Measurements from ENCODE around the gene ZNF350. TPM values are rescaled to one million over a fixed set of nuclear protein-coding genes. Genes with fewer than 3 reads are reported as not detected.
"Not testable (repeated sequence)": the region's sequence is repeated elsewhere in the genome, so short reads cannot be mapped to it uniquely, and the experiment has no call there.

The ZNF350 gene
- total and polyA plus RNA-seq, 9 donors = 6.2 to 9.9 (median 7.2) TPM

DNA sequence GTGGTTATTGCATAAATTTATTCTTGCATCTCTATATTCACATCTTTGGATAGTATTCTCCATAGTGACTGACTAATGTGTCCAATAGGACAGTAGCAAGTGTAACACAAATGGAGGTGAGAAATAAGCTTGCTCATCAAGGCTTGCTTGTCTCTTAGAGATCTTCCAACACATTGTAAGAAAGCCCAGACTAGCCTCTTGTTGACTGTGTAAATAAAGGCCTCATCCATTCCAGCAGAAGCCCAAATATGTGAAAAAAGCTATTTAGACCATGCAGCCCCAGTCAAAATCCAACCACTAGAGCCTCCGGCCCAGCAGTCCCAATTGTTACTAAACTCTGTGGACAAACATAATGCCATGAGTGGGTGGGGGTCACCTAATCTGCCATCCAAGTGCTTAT, 24.0 kb upstream of the ZNF350 start:
- no peaks in the 10 kb centered on the region for H3K27me3 ChIP-seq (ENCODE audit: control insufficient read depth, insufficient read depth, low read length)

GRCh38 chr19:52007806-52008557, 21.3 kb upstream of the ZNF350 start, which contains the start of gene ZNF615:
Gene ZNF615, minus strand, starts transcription at chr19:52008211. Its CDS starts 4,500 bp downstream, at chr19:52003711.
- Histone ChIP-seq H3K4me3 (ENCODE audit: low read length) (peak within 1 kb of the TSS; percentile 91), H3K27me3 (ENCODE audit: control insufficient read depth, insufficient read depth, low read length) (no peaks in the 10 kb centered on the region), H3K36me3 (ENCODE audit: control insufficient read depth, insufficient read depth, low read length) (peaks cover 5% of the 10 kb centered on the region), H3K27ac (ENCODE audit: low read length) (peak within 1 kb of the TSS; percentile 79), H3K4me1 (ENCODE audit: control insufficient read depth, insufficient read depth, low read length) (peaks cover 5% of the 10 kb centered on the region), H3K9me3 (replicated peaks; ENCODE audit: control insufficient read depth, low read depth, low read length) (peaks cover 14% of the 10 kb centered on the region)
- peak; percentile 97 for DNase-seq
- whole genome bisulfite sequencing (ENCODE audit: insufficient coverage) = 0% methylated on average over 31 of the region's 44 CpGs

More for the DNA sequence above, 24.0 kb upstream of the ZNF350 start:
- Histone ChIP-seq H3K36me3 (ENCODE audit: control insufficient read depth, insufficient read depth, low read length) (peaks cover 4% of the 10 kb centered on the region), H3K4me3 (ENCODE audit: low read length) (no peak overlapping the region), H3K4me1 (ENCODE audit: control insufficient read depth, insufficient read depth, low read length) (peaks cover 5% of the 10 kb centered on the region), H3K27ac (ENCODE audit: low read length) (no peak overlapping the region), H3K9me3 (replicated peaks; ENCODE audit: control insufficient read depth, low read depth, low read length) (peaks cover 9% of the 10 kb centered on the region)
- no peak for DNase-seq
- WGBS (ENCODE audit: insufficient coverage) = no CpG with 5 or more reads among the region's 1 CpG

GRCh38 chr19:52007451-52007805, 20.8 kb upstream of the ZNF350 start:
- peaks cover 14% of the 10 kb centered on the region for H3K9me3 ChIP-seq (replicated peaks; ENCODE audit: control insufficient read depth, low read depth, low read length)
- H3K4me3 ChIP-seq (ENCODE audit: low read length) = peak overlapping the region; percentile 91
- peaks cover 3% of the 10 kb centered on the region for H3K36me3 ChIP-seq (ENCODE audit: control insufficient read depth, insufficient read depth, low read length)
- no peaks in the 10 kb centered on the region for H3K27me3 ChIP-seq (ENCODE audit: control insufficient read depth, insufficient read depth, low read length)
- WGBS (ENCODE audit: insufficient coverage) = under 1% methylated on average over 9 of the region's 9 CpGs
- peak overlapping the region; percentile 79 for H3K27ac ChIP-seq (ENCODE audit: low read length)
- DNase-seq = no peak
- peaks cover 5% of the 10 kb centered on the region for H3K4me1 ChIP-seq (ENCODE audit: control insufficient read depth, insufficient read depth, low read length)

DNA sequence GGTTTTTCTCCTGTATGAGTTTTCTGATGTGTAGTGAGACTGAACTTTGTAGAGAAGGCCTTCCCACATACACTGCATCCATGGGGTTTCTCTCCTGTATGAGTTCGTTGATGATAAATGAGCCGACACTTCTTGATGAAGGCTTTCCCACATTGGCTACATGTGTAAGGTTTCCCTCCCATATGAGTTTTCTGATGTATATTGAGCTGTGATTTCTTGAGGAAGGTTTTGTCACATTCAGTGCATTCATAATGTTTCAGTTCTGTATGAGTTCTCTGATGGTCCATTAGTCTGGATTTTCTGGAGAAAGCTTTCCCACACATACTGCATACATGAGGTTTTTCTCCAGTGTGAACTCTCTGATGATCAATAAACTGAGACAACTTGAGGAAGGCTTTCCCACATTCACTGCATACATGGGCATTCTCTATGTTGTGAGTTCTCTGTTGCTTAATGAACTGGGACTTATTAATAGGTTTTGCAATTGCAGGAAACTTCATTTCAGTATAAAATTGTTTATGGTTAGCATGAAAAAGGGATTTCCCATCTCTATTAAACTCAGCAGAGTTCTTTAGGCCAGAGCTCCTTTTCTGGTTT, 7.5 kb upstream of the ZNF350 start:
- H3K27me3 ChIP-seq (ENCODE audit: control insufficient read depth, insufficient read depth, low read length) = no peaks in the 10 kb centered on the region
- no peak for DNase-seq
- H3K4me1 ChIP-seq (ENCODE audit: control insufficient read depth, insufficient read depth, low read length) = no peaks in the 10 kb centered on the region
- H3K4me3 ChIP-seq (ENCODE audit: low read length) = no peak overlapping the region
- peaks cover 49% of the 10 kb centered on the region for H3K36me3 ChIP-seq (ENCODE audit: control insufficient read depth, insufficient read depth, low read length)
- H3K9me3 ChIP-seq (replicated peaks; ENCODE audit: control insufficient read depth, low read depth, low read length) = peaks cover 63% of the 10 kb centered on the region
- WGBS (ENCODE audit: insufficient coverage) = no CpG with 5 or more reads among the region's 2 CpGs
- H3K27ac ChIP-seq (ENCODE audit: low read length) = no peak overlapping the region

DNA sequence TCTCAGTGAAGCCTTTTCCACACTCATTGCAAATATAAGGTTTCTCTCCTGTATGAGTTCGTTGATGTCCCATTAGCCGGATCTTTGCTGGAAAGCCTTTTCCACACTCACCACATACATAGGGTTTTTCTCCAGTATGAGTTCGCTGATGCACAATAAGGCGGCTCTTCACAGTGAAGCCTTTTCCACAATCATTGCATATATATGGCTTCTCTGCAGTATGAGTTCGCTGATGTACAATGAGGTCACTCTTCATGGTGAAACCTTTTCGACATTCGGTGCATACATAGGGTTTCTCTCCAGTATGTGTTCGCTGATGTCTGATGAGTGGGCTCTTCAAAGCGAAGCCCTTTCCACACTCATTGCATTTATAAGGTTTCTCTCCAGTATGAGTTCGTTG, 6.8 kb upstream of the ZNF350 start:
- Histone ChIP-seq H3K27me3 (ENCODE audit: control insufficient read depth, insufficient read depth, low read length) (no peaks in the 10 kb centered on the region), H3K4me3 (ENCODE audit: low read length) (no peak overlapping the region), H3K4me1 (ENCODE audit: control insufficient read depth, insufficient read depth, low read length) (no peaks in the 10 kb centered on the region), H3K36me3 (ENCODE audit: control insufficient read depth, insufficient read depth, low read length) (peaks cover 45% of the 10 kb centered on the region), H3K9me3 (replicated peaks; ENCODE audit: control insufficient read depth, low read depth, low read length) (peaks cover 64% of the 10 kb centered on the region), H3K27ac (ENCODE audit: low read length) (no peak overlapping the region)
- no peak for DNase-seq
- 97% methylated on average over 6 of the region's 10 CpGs for WGBS (ENCODE audit: insufficient coverage)

- H3K36me3 ChIP-seq (ENCODE audit: control insufficient read depth, insufficient read depth, low read length) = peaks cover 12% of the 10 kb centered on the region
Measured at GRCh38 chr19:51983361-51983760, 3.3 kb downstream of the ZNF350 start.

GRCh38 chr19:51980926-51981325, 5.7 kb downstream of the ZNF350 start:
- not testable (repeated sequence) for H3K27ac ChIP-seq (ENCODE audit: low read length); DNase-seq; H3K27me3 ChIP-seq (ENCODE audit: control insufficient read depth, insufficient read depth, low read length); H3K4me1 ChIP-seq (ENCODE audit: control insufficient read depth, insufficient read depth, low read length); H3K4me3 ChIP-seq (ENCODE audit: low read length)
- H3K36me3 ChIP-seq (ENCODE audit: control insufficient read depth, insufficient read depth, low read length) = peaks cover 12% of the 10 kb centered on the region
- peaks cover 51% of the 10 kb centered on the region for H3K9me3 ChIP-seq (replicated peaks; ENCODE audit: control insufficient read depth, low read depth, low read length)
- WGBS (ENCODE audit: insufficient coverage) = 94% methylated on average over 4 of the region's 6 CpGs

More at GRCh38 chr19:51983361-51983760, 3.3 kb downstream of the ZNF350 start:
- WGBS (ENCODE audit: insufficient coverage) = no CpG with 5 or more reads among the region's 4 CpGs
- Histone ChIP-seq H3K4me1 (ENCODE audit: control insufficient read depth, insufficient read depth, low read length) (peaks cover 9% of the 10 kb centered on the region), H3K27me3 (ENCODE audit: control insufficient read depth, insufficient read depth, low read length) (no peaks in the 10 kb centered on the region), H3K9me3 (replicated peaks; ENCODE audit: control insufficient read depth, low read depth, low read length) (peaks cover 40% of the 10 kb centered on the region), H3K4me3 (ENCODE audit: low read length) (no peak overlapping the region), H3K27ac (ENCODE audit: low read length) (no peak overlapping the region)
- no peak for DNase-seq

DNA sequence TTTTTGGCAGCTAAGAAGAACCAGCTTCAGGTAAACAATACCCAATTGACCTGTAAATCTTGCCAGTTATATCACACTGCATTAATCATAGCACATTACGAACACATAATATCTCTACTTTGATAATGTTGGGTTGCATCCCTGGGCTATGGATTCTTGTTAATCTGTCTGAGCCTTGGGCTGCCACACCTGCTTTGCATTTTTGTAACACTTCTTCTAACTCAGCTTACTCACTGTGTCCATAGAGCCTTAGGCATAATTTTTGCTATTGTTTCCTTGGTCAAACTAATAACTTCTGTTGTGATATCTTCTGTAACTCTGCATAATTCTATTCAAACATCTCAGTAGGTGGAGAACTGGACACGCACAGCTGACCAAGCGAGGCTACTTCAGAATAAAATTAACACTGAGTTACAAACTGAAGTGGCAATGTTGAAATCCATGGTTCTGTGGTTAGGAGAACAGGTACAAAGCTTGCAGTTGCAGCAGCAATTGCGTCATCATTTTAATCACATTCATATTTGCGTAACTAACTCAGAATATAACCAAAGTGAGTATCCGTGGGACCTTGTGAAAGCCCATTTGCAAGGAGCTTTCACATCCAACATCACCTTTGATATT, 6.4 kb downstream of the ZNF350 start:
- Histone ChIP-seq H3K4me3 (ENCODE audit: low read length) (no peak overlapping the region), H3K9me3 (replicated peaks; ENCODE audit: control insufficient read depth, low read depth, low read length) (peaks cover 55% of the 10 kb centered on the region), H3K36me3 (ENCODE audit: control insufficient read depth, insufficient read depth, low read length) (peaks cover 12% of the 10 kb centered on the region), H3K4me1 (ENCODE audit: control insufficient read depth, insufficient read depth, low read length) (no peaks in the 10 kb centered on the region), H3K27me3 (ENCODE audit: control insufficient read depth, insufficient read depth, low read length) (no peaks in the 10 kb centered on the region), H3K27ac (ENCODE audit: low read length) (no peak overlapping the region)
- 100% methylated on average over 1 of the region's 6 CpGs for WGBS (ENCODE audit: insufficient coverage)
- DNase-seq = no peak

DNA sequence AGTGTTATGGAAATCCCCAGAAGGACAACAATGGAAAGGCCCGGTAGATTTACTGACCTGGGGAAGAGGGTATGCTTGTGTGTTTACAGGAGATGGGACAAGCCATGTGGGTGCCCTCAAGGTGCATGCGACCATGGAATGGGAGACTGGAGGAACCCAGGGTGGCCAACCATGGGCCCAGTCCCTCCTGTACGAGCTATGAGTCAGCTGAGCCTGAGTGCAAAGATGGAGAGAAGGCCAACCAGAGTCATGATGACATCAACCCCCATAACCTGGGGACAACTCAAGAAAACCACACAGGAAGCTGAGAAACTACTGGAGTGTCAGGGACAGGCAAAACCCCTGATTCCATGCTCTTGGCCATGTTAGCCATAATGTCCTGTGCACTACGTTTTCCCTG, 7.8 kb downstream of the ZNF350 start:
- H3K27me3 ChIP-seq (ENCODE audit: control insufficient read depth, insufficient read depth, low read length) = no peaks in the 10 kb centered on the region
- DNase-seq = no peak
- no peaks in the 10 kb centered on the region for H3K4me1 ChIP-seq (ENCODE audit: control insufficient read depth, insufficient read depth, low read length)
- no peak overlapping the region for H3K4me3 ChIP-seq (ENCODE audit: low read length)
- peaks cover 67% of the 10 kb centered on the region for H3K9me3 ChIP-seq (replicated peaks; ENCODE audit: control insufficient read depth, low read depth, low read length)
- no peak overlapping the region for H3K27ac ChIP-seq (ENCODE audit: low read length)
- H3K36me3 ChIP-seq (ENCODE audit: control insufficient read depth, insufficient read depth, low read length) = peaks cover 18% of the 10 kb centered on the region
- WGBS (ENCODE audit: insufficient coverage) = 94% methylated on average over 3 of the region's 4 CpGs

DNA sequence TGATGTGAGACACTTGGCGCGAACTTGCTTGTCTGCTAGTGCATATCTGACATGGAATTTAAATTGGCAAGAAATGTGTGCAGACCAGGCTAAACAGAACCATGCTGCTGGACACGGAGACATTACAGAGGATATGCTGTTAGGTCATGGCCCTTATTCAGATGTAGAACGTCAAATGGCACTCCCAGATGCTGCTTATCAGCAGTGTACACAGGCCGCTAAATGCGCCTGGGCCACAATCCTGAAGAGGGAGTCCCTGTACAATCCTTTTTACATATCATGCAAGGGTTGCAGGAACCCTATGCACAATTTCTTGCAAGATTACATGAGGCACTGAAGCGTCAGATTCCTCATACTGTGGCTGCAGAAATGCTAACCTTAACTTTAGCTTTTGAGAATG, 9.3 kb downstream of the ZNF350 start:
- WGBS (ENCODE audit: insufficient coverage) = 94% methylated on average over 7 of the region's 7 CpGs
- Histone ChIP-seq H3K36me3 (ENCODE audit: control insufficient read depth, insufficient read depth, low read length) (peaks cover 28% of the 10 kb centered on the region), H3K27ac (ENCODE audit: low read length) (no peak overlapping the region)

More for the DNA sequence above, 9.3 kb downstream of the ZNF350 start:
- Histone ChIP-seq H3K4me1 (ENCODE audit: control insufficient read depth, insufficient read depth, low read length) (no peaks in the 10 kb centered on the region), H3K9me3 (replicated peaks; ENCODE audit: control insufficient read depth, low read depth, low read length) (peaks cover 77% of the 10 kb centered on the region), H3K27me3 (ENCODE audit: control insufficient read depth, insufficient read depth, low read length) (no peaks in the 10 kb centered on the region), H3K4me3 (ENCODE audit: low read length) (no peak overlapping the region)
- no peak for DNase-seq
